ENCODE data around the gene ADD2.

DNA sequence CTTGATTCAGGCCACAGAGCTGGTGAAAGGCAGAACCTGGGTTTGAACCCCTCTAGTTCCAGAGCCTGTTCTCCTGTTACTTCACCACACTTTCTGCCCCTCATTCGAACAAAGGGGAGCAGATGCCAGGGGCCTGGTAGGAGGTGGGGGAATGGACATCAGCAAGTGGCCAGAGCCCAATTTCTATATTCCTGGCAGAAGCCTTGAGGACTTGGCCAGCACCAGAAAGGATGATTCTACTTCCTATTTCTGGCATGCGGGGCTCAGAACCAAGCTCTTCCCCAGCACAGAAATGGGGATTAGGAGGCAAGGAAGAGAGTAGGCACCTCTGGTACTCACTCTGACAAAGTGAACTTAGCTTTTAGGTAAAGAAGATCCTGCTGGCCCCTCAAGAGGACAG, 49.3 kb downstream of the ADD2 start:
- no peak for TF ChIP-seq PATZ1 (CRISPR knock-in tag; IDR thresholded peaks at IDR 0.05; ENCODE audit: borderline replicate concordance)
- no peak for TF ChIP-seq ZFP30 (CRISPR knock-in tag; IDR thresholded peaks at IDR 0.05)
- TF ChIP-seq BACH2 (CRISPR knock-in tag; IDR thresholded peaks at IDR 0.05; ENCODE audit: borderline replicate concordance) = no peak
- no peak for TF ChIP-seq RARB (CRISPR knock-in tag; IDR thresholded peaks at IDR 0.05)
- TF ChIP-seq GLIS3 (CRISPR knock-in tag; IDR thresholded peaks at IDR 0.05) = no peak
- TF ChIP-seq ESRRG (CRISPR knock-in tag; IDR thresholded peaks at IDR 0.05) = no peak
- TF ChIP-seq TOX (CRISPR knock-in tag; IDR thresholded peaks at IDR 0.05; ENCODE audit: borderline replicate concordance) = no peak
- no peak for TF ChIP-seq ZFP3 (CRISPR knock-in tag; IDR thresholded peaks at IDR 0.05)
- TF ChIP-seq ZNF565 (CRISPR knock-in tag; conservative IDR thresholded peaks at IDR 0.05; ENCODE audit: low read depth) = no peak
- no peak for TF ChIP-seq CSRNP3 (CRISPR knock-in tag; IDR thresholded peaks at IDR 0.05)
- no peak for TF ChIP-seq CREB5 (CRISPR knock-in tag; IDR thresholded peaks at IDR 0.05; ENCODE audit: low read depth)

Measured in SK-N-SH treated with all-trans-retinoic acid at 6 μM for 48 hours (cell line).